GM23248 (cell line): Measurements from ENCODE around the gene NTSR2. TPM values are rescaled to one million over a fixed set of nuclear protein-coding genes. Genes with fewer than 3 reads are reported as not detected.

ENCODE experiments used
- DNase-seq: peaks from one replicate; pipeline ENCODE4 v3.0.0-alpha.2; 2015
- H2AFZ ChIP-seq: fragments of 200-600 bp; sonication (generic); 2 replicates; pipeline ENCODE4 v1.6.1; 2016; ENCODE audit warnings: antibody characterized with exemption
- H3F3A ChIP-seq: fragments of 200-600 bp; sonication (generic); 2 replicates; pipeline ENCODE4 v1.6.1; 2016; ENCODE audit warnings: mild to moderate bottlenecking, antibody characterized with exemption, mixed run types; ENCODE audit not compliant: insufficient read depth
- H3K27ac ChIP-seq: fragments of 200-600 bp; sonication (generic); 2 replicates; pipeline ENCODE4 v1.5.1; 2016; ENCODE audit warnings: mild to moderate bottlenecking
- H3K27me3 ChIP-seq: fragments of 200-600 bp; sonication (generic); replicated peaks from 2 replicates; pipeline ENCODE4 v1.6.1; 2016; ENCODE audit warnings: mild to moderate bottlenecking; ENCODE audit not compliant: insufficient read depth
- H3K36me3 ChIP-seq: fragments of 200-600 bp; sonication (generic); 2 replicates; pipeline ENCODE4 v1.6.1; 2016; ENCODE audit warnings: low read depth, mild to moderate bottlenecking
- H3K4me1 ChIP-seq: fragments of 200-600 bp; sonication (generic); 2 replicates; pipeline ENCODE4 v1.6.1; 2016; ENCODE audit warnings: mild to moderate bottlenecking; ENCODE audit not compliant: insufficient read depth
- H3K4me2 ChIP-seq: fragments of 200-600 bp; sonication (generic); one replicate; pipeline ENCODE4 v1.6.1; 2016; ENCODE audit warnings: mild to moderate bottlenecking; ENCODE audit not compliant: unreplicated experiment
- H3K4me3 ChIP-seq: fragments of 200-600 bp; sonication (generic); 2 replicates; pipeline ENCODE4 v1.5.1; 2016; ENCODE audit warnings: mild to moderate bottlenecking
- H3K79me2 ChIP-seq: fragments of 200-600 bp; sonication (generic); 2 replicates; pipeline ENCODE4 v1.6.1; 2016; ENCODE audit warnings: mild to moderate bottlenecking; ENCODE audit not compliant: insufficient read depth
- H3K9ac ChIP-seq: fragments of 200-600 bp; sonication (generic); 2 replicates; pipeline ENCODE4 v1.6.1; 2016; ENCODE audit warnings: mild to moderate bottlenecking
- H3K9me2 ChIP-seq: fragments of 200-600 bp; sonication (generic); 2 replicates; pipeline ENCODE4 v1.6.1; 2016; ENCODE audit warnings: mixed run types, mild to moderate bottlenecking, moderate library complexity; ENCODE audit not compliant: insufficient read depth
- H3K9me3 ChIP-seq: fragments of 200-600 bp; sonication (generic); one replicate; pipeline ENCODE4 v1.6.1; 2017; ENCODE audit warnings: low read depth
- H4K20me1 ChIP-seq: fragments of 200-600 bp; sonication (generic); 2 replicates; pipeline ENCODE4 v1.6.0; 2016; ENCODE audit not compliant: insufficient read depth
- EZH2 ChIP-seq: fragments of 200-600 bp; sonication (generic); IDR thresholded peaks from 2 replicates; pipeline ENCODE4 v1.6.1; 2018; ENCODE audit warnings: antibody characterized with exemption, mild to moderate bottlenecking; ENCODE audit not compliant: insufficient read depth, poor library complexity, severe bottlenecking
- EZH2phosphoT487 ChIP-seq: fragments of 200-600 bp; sonication (generic); IDR thresholded peaks from 2 replicates; pipeline ENCODE4 v1.6.1; 2018; ENCODE audit warnings: antibody characterized with exemption, moderate library complexity, mild to moderate bottlenecking, low read depth; ENCODE audit not compliant: insufficient read depth
- WGBS, 2 experiments: methylation state at CpG; one replicate each; pipeline ENCODE4 v1.1.6; 2015 to 2017; ENCODE audit warnings: low lambda C conversion rate in 2 of 2, low coverage in 1 of 2; ENCODE audit errors: missing lambda C conversion rate in 2 of 2; 5-methylcytosine and 5-hydroxymethylcytosine counted together
- in situ Hi-C: fragments of 300-500 bp; cut with MboI; formaldehyde crosslinking; loops from 2 replicates; pipeline ENCODE4 v1.15.0; 2020
- polyA plus RNA-seq: library from polyadenylated mRNA; unstranded; fragments of >200 nt; fragmentation: Nextera tagmentation; extraction: Ambion mirVana; gene quantifications from 2 replicates; pipeline ENCODE4 v1.2.1, GENCODE V29; 2016
- total RNA-seq: library from RNA; depleted of rRNA; stranded (reverse); fragments of >200 nt; shearing (Covaris generic); gene quantifications from 2 replicates; pipeline ENCODE4 v1.2.3, GENCODE V29; 2014

The NTSR2 gene
- total and polyA plus RNA-seq, 2 experiments from 2014 or later, result not detected

DNA sequence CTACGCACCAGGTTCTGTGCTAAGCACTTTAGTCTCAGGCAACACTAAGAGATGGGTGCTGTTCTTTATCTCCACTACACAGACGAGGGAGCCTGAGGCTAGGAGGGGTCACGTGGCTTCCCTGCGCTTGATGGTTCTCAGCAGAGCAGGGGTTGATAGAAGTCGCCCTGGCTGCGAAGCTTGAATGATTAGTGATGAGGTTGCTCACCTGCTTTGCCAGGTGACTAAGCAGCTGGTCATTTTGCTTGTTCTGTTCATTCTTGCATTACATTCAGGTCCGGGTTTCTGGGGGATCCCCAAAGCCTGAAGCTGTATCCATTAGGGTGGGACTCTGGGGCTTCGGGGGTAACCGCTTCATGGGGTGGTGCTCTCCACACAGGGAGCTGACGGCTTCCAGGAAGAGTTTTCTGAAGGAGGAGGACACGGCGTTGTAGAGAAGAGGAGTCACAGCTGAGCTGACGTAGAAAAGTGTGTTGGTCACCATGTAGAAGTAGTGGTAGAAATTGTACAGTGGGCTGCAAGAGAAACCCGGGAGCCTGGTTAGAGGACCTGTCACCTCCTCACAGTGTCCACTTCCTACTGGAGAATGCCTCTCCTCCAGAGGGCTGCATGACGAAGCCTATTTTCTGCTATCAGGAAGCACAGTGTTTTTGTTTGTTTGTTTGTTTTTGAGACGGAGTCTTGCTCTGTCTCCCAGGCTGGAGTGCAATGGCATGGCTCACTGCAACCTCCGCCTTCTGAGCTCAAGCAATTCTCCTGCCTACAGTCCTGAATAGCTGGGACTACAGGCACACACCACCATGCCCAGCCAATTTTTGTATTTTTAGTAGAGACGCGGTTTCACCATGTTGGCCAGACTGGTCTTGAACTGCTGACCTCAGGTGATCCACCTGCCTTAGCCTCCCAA, 11.5 kb downstream of the NTSR2 start:
- no peaks in the 10 kb centered on the region for H3K9me2 ChIP-seq
- no peaks in the 10 kb centered on the region for H3K9me3 ChIP-seq
- H3K4me2 ChIP-seq, result no peak overlapping the region
- no peak overlapping the region for H3K27ac ChIP-seq
- in situ Hi-C loops, result no loop called here
- H3K4me1 ChIP-seq, result no peaks in the 10 kb centered on the region
- no peak overlapping the region for H2AFZ ChIP-seq
- WGBS, 2 experiments, result 58 to 66% methylated on average over 19 of the region's 19 CpGs
- H3K36me3 ChIP-seq, result no peaks in the 10 kb centered on the region
- TF ChIP-seq EZH2phosphoT487, result no peak
- no peak for TF ChIP-seq EZH2
- H3F3A ChIP-seq, result no peaks in the 10 kb centered on the region
- no peaks in the 10 kb centered on the region for H3K79me2 ChIP-seq
- H3K9ac ChIP-seq, result no peak overlapping the region
- DNase-seq, result no peak
- no peaks in the 10 kb centered on the region for H4K20me1 ChIP-seq
- no peak overlapping the region for H3K4me3 ChIP-seq
- peaks cover 26% of the 10 kb centered on the region for H3K27me3 ChIP-seq

DNA sequence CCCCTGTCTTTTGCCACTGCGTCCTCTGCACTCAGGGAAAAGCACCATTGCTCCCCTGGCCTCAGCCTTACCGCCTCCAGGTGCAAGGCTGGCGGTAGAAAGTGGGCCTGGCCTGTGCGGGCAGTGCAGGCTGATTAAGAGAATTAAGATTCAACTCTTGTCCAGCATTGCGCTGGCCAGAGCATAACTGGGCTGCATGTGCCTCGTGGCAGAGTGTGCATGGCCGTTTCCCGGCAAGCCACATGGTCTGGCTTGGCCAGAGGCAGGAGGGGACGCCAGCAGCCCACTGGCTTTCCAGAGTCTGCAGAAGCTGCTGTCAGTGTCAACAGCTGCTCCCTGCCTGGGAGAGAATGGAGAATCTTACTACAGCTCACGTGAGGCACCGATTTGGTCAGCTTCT, 12.3 kb downstream of the NTSR2 start:
- H3K4me3 ChIP-seq, result no peak overlapping the region
- no peak for DNase-seq
- in situ Hi-C loops, result no loop called here
- H3K9me2 ChIP-seq, result no peaks in the 10 kb centered on the region
- 59 to 60% methylated on average over 11 of the region's 11 CpGs for WGBS, 2 experiments
- H3K9ac ChIP-seq, result no peak overlapping the region
- H4K20me1 ChIP-seq, result no peaks in the 10 kb centered on the region
- no peaks in the 10 kb centered on the region for H3F3A ChIP-seq
- H3K36me3 ChIP-seq, result no peaks in the 10 kb centered on the region
- H3K9me3 ChIP-seq, result no peaks in the 10 kb centered on the region
- TF ChIP-seq EZH2 (no peak), EZH2phosphoT487 (no peak)
- H3K27ac ChIP-seq, result no peak overlapping the region
- no peak overlapping the region for H2AFZ ChIP-seq
- H3K4me1 ChIP-seq, result no peaks in the 10 kb centered on the region
- peaks cover 25% of the 10 kb centered on the region for H3K27me3 ChIP-seq
- no peak overlapping the region for H3K4me2 ChIP-seq
- H3K79me2 ChIP-seq, result no peaks in the 10 kb centered on the region

DNA sequence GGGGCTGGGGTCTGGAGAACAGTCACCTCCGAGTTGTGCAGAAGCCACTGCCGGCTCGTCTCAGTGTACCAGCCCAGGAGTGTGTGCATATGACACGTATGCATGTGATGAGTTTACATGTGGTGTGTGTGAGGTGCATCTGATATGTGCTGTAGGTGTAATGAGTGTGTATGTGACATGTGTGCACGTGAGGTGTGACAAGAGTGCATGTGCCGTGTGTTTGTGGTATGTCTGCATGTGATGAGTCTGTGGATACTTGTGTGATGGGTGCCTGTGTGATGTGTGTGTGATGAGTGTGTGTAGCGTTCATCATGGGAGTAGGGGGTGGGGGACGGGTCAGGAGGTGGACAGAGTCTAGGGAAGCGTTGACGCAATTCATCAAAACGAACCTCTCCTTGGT, 12.8 kb downstream of the NTSR2 start:
- Histone ChIP-seq H3K4me2 (no peak overlapping the region), H3K79me2 (no peaks in the 10 kb centered on the region), H3K27me3 (peaks cover 29% of the 10 kb centered on the region), H3K9ac (no peak overlapping the region), H3K4me1 (no peaks in the 10 kb centered on the region), H3F3A (no peaks in the 10 kb centered on the region), H2AFZ (no peak overlapping the region), H4K20me1 (no peaks in the 10 kb centered on the region), H3K9me3 (no peaks in the 10 kb centered on the region), H3K27ac (no peak overlapping the region), H3K36me3 (no peaks in the 10 kb centered on the region), H3K9me2 (no peaks in the 10 kb centered on the region), H3K4me3 (no peak overlapping the region)
- WGBS, 2 experiments, result 66 to 68% methylated on average over 11 of the region's 11 CpGs
- TF ChIP-seq EZH2phosphoT487 (no peak), EZH2 (no peak)
- in situ Hi-C loops, result no loop called here
- DNase-seq, result no peak

DNA sequence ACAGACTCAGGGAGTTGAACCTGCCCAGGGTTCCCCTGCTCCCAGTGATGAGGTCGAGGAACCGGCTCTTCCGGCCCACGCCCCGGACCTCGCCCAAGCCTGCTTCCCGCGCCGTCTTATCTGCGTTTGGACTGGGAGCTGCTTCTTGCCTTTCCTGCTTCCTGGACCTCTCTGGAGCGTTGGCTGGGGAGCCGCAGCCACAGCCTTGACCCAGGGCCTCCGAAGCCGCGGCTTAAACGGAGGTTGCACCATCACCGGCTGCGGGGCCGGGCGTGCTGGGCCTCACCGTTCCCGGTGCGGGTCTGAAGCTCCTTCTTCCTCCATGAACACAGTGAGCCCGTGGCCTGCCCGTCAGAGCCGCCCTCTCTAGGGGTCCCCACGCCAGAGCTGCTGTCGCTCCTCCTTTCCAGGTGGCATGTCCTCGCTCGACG, 13.3 kb downstream of the NTSR2 start:
- Histone ChIP-seq H3K4me1 (no peaks in the 10 kb centered on the region), H3K27ac (no peak overlapping the region), H3K27me3 (peaks cover 33% of the 10 kb centered on the region), H3K4me3 (no peak overlapping the region), H4K20me1 (no peaks in the 10 kb centered on the region), H3K36me3 (no peaks in the 10 kb centered on the region), H3F3A (no peaks in the 10 kb centered on the region), H3K79me2 (no peaks in the 10 kb centered on the region), H3K4me2 (no peak overlapping the region), H3K9ac (no peak overlapping the region), H3K9me3 (no peaks in the 10 kb centered on the region), H2AFZ (no peak overlapping the region), H3K9me2 (no peaks in the 10 kb centered on the region)
- 70 to 80% methylated on average over 30 to 31 of the region's 31 CpGs for WGBS, 2 experiments
- in situ Hi-C loops, result no loop called here
- DNase-seq, result no peak
- TF ChIP-seq EZH2phosphoT487 (no peak), EZH2 (no peak)
